Chondrocyte (in vitro differentiated cells): ENCODE results near the gene GC. TPM values are rescaled to one million over a fixed set of nuclear protein-coding genes. Genes with fewer than 3 reads are reported as not detected.
"Not testable (repeated sequence)": the region's sequence is repeated elsewhere in the genome, so short reads cannot be mapped to it uniquely, and the experiment has no call there.

Experiments
- DNase-seq: peaks from one replicate; pipeline ENCODE4 v3.0.0; 2021; ENCODE audit warnings: mixed read lengths, low spot score
- H3K27ac Mint-ChIP-seq: one replicate; pipeline ENCODE4 v1.8.0; 2021; ENCODE audit warnings: mild to moderate bottlenecking, moderate library complexity, mixed read lengths; ENCODE audit not compliant: unreplicated experiment
- H3K27me3 Mint-ChIP-seq: 2 replicates; pipeline ENCODE4 v1.8.0; 2021; ENCODE audit warnings: low read depth, mixed read lengths
- H3K36me3 Mint-ChIP-seq: 2 replicates; pipeline ENCODE4 v1.8.0; 2021; ENCODE audit warnings: low read depth, mixed read lengths
- H3K4me1 Mint-ChIP-seq: 2 replicates; pipeline ENCODE4 v1.8.0; 2021; ENCODE audit warnings: low read depth, mild to moderate bottlenecking, mixed read lengths
- H3K4me3 Mint-ChIP-seq: one replicate; pipeline ENCODE4 v1.8.0; 2021; ENCODE audit warnings: mild to moderate bottlenecking, moderate library complexity, mixed read lengths; ENCODE audit not compliant: unreplicated experiment
- H3K9me3 Mint-ChIP-seq: 2 replicates; pipeline ENCODE4 v1.8.0; 2021; ENCODE audit warnings: low read depth, mixed read lengths
- total RNA-seq: library from RNA; stranded (reverse); gene quantifications from 3 replicates; pipeline ENCODE4 v1.2.1, GENCODE V29; 2021
- TF ChIP-seq, protein P1 (sequence below): fragments of 200-600 bp; sonication (generic); IDR thresholded peaks from 2 replicates; pipeline ENCODE4 v1.5.0; 2021; ENCODE audit warnings: antibody characterized with exemption, mild to moderate bottlenecking, moderate library complexity

Gene GC
- total RNA-seq, 1 donor from 2014 or later: not detected

DNA sequence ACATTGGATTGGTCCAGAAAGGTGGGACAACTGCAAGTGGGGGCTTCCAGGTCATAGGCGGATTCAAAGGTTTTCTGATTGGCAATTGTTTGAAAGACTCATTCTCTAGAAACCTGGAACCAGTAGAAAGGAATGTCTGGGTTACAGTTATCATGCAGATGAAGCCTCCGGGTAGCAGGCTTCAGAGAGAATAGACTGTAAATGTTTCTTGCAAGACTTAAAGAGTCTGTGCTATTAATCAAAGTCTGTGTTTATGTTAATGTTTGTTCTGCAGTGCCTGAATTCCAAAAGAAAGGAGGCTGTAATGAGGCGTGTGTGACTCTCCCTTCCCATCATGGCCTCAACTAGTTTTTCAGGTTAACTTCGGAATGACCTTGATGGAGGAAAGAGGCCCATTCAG is 43.9 kb upstream of the GC start:
- Mint-ChIP-seq H3K4me3 (no peak overlapping the region), H3K27ac (no peak overlapping the region), H3K36me3 (no peaks in the 10 kb centered on the region), H3K27me3 (peaks cover 15% of the 10 kb centered on the region), H3K9me3 (no peaks in the 10 kb centered on the region), H3K4me1 (no peaks in the 10 kb centered on the region)
- DNase-seq: no peak
- TF ChIP-seq, protein P1, sequence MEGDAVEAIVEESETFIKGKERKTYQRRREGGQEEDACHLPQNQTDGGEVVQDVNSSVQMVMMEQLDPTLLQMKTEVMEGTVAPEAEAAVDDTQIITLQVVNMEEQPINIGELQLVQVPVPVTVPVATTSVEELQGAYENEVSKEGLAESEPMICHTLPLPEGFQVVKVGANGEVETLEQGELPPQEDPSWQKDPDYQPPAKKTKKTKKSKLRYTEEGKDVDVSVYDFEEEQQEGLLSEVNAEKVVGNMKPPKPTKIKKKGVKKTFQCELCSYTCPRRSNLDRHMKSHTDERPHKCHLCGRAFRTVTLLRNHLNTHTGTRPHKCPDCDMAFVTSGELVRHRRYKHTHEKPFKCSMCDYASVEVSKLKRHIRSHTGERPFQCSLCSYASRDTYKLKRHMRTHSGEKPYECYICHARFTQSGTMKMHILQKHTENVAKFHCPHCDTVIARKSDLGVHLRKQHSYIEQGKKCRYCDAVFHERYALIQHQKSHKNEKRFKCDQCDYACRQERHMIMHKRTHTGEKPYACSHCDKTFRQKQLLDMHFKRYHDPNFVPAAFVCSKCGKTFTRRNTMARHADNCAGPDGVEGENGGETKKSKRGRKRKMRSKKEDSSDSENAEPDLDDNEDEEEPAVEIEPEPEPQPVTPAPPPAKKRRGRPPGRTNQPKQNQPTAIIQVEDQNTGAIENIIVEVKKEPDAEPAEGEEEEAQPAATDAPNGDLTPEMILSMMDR: no peak

DNA sequence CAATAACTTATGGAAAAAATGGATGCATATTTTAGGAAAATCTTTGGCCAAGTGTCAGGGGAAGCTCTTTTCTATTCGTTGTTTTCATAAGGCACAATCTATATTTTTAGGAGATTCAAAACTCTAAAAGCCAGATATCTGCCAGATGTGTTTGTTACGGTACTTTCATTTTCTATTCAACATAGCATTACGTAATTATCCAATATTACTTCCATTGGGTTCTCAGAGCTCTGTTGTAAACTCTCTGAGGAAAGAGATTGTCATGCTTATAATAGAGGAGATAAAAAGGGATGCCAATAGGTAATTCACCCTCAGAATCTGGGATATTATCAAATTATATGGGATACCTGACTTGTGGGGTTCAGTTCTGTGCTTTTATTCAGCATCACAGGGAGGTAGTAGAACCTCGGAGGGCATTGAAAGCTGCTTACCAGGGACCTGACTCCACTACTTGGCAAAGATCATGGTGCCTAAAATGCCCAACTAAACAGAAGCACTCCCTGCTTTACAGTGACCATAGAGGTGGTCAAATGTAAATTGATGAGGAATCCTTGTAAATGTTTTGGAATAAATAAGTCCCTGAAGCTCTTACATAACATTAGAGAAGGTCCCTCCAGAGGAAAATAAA is 32.9 kb upstream of the GC start:
- H3K27me3 Mint-ChIP-seq: peaks cover 4% of the 10 kb centered on the region
- H3K4me3 Mint-ChIP-seq: no peak overlapping the region
- TF ChIP-seq, protein P1: no peak
- DNase-seq: no peak
- no peaks in the 10 kb centered on the region for H3K36me3 Mint-ChIP-seq
- no peaks in the 10 kb centered on the region for H3K4me1 Mint-ChIP-seq
- H3K9me3 Mint-ChIP-seq: no peaks in the 10 kb centered on the region
- no peak overlapping the region for H3K27ac Mint-ChIP-seq

DNA sequence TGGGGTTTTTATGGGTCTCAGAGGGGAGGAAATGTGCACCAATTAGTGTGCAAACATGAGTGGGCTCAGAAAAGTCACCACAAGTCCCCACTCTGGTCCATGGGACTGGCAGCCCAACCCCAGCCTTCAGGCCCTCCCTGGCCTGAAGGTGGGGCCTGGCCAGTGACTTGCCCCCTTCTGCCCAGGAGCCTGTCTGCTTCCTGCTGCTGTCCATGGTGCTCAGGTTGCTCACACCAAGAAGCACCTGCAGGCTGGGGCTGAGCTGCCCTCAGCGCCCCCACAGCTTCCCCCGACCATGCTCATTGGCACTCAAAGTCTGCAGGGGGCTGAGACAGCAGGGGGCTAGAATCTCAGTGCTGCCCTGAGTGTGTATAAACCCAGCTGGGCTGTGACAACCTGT is 30.6 kb upstream of the GC start:
- H3K9me3 Mint-ChIP-seq: no peaks in the 10 kb centered on the region
- no peak overlapping the region for H3K4me3 Mint-ChIP-seq
- no peak overlapping the region for H3K27ac Mint-ChIP-seq
- H3K36me3 Mint-ChIP-seq: no peaks in the 10 kb centered on the region
- DNase-seq: no peak
- TF ChIP-seq, protein P1: no peak
- no peaks in the 10 kb centered on the region for H3K4me1 Mint-ChIP-seq
- peaks cover 2% of the 10 kb centered on the region for H3K27me3 Mint-ChIP-seq

DNA sequence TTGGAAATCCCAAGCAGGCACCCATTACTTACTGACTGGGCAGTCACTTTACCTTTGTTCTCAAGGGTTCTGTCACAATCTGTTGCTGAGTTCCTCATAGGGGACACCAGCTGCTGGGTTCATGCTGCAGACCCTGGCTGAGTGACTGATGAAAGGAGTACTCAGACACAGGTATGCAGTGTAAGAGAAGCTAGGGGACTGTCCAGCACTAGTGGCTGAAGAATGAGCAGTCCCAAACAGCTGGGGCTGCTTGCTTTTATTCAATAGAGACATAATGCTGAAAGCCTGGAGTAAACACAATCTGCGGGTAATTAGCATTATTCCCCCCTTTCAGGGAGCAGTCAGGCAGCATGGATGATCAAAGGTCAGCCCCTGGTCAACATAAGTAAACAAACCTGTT is 25.9 kb upstream of the GC start:
- not testable (repeated sequence) for H3K9me3 Mint-ChIP-seq, H3K36me3 Mint-ChIP-seq, DNase-seq, H3K27me3 Mint-ChIP-seq, H3K4me1 Mint-ChIP-seq, H3K27ac Mint-ChIP-seq, H3K4me3 Mint-ChIP-seq

DNA sequence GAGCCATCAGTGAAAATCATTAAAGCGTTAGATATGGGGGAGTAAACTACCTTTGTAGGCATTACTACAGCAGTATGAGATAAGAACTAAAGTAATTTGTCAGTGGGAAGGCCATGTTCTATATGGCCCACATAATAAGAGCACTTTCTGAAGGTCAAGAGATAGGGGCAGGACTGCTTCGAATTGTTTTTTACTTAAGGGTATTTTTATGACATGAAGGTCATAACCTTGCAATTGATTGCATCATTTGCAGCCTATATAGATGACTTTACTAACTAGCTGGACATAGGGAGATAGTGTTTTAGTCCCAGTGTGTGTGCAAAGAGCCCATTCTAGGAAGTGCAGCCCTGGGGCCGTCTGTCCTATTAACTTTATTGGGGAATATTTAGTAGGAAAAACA is 23.6 kb upstream of the GC start:
- Mint-ChIP-seq H3K4me1 (no peaks in the 10 kb centered on the region), H3K9me3 (no peaks in the 10 kb centered on the region), H3K4me3 (no peak overlapping the region), H3K27me3 (no peaks in the 10 kb centered on the region), H3K36me3 (no peaks in the 10 kb centered on the region), H3K27ac (no peak overlapping the region)
- no peak for DNase-seq
- TF ChIP-seq, protein P1: no peak

DNA sequence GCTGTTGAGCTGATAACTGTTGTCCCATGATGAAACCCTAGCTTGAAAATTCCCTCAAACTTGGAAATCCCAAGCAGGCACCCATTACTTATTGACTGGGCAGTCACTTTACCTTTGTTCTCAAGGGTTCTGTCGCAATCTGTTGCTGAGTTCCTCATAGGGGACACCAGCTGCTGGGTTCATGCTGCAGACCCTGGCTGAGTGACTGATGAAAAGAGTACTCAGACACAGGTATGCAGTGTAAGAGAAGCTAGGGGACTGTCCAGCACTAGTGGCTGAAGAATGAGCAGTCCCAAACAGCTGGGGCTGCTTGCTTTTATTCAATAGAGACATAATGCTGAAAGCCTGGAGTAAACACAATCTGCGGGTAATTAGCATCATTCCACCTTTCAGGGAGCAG is 21.4 kb upstream of the GC start:
- DNase-seq, H3K9me3 Mint-ChIP-seq, H3K4me3 Mint-ChIP-seq, H3K27ac Mint-ChIP-seq, H3K27me3 Mint-ChIP-seq, H3K36me3 Mint-ChIP-seq, H3K4me1 Mint-ChIP-seq: not testable (repeated sequence)

DNA sequence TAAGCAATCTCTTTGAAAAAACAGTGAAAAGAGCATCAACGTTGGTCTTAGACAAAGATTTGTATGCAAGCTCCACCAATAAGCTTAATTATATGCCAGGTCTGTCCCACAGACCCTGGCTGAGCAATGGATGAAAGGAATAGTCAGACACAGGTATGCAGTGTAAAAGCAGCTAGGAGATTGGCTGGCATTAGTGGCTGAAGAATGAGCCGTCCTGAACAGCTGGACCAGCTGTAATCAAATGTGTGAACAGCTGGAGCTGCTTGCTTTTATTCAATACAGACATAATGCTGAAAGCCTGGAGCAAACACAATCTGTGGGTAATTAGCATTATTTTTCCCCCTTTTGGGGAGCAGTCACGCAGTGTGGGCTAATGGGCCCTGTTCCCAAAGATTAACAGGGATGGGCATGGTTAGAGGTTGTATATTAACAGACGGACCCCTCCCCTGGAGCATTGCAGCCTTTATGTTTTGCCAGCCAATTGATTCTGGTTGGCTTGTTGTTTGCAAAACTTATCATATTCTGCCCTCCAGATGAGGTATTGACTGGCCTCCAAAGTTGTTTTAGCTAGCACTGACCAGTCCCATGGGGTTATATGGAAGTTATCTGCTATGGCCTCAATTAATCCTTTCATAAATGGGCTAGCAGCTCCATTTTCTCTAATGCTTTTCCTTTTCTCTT is 20.3 kb upstream of the GC start:
- not testable (repeated sequence) for H3K4me1 Mint-ChIP-seq, H3K36me3 Mint-ChIP-seq, DNase-seq, H3K4me3 Mint-ChIP-seq, H3K27ac Mint-ChIP-seq, H3K9me3 Mint-ChIP-seq, H3K27me3 Mint-ChIP-seq
